ENCODE measurements around the gene FAM221B.

FAM221B gene

GRCh38 chr9:35859310-35859989, 30.9 kb upstream of the FAM221B start:
- ChIA-PET POLR2A (no interaction called here), CTCF (interaction anchor here (0.8 to 7.5 kb wide), 6 partner anchors 20 to 122 kb away, joined by 3 to 45 read pairs (median 6); partner anchors contain the start of genes FAM221B, SPAG8 and TMEM8B)
- H3K4me1 ChIP-seq (ENCODE audit: control extremely low read depth in 1 of 4, control insufficient read depth in 4 of 4, insufficient read depth in 4 of 4, low read length in 3 of 4): no peaks in the 10 kb centered on the region
- H3K27ac ChIP-seq (ENCODE audit: insufficient read depth in 1 of 2, low read depth in 1 of 2, low read length in 2 of 2, poor library complexity in 1 of 2, severe bottlenecking in 2 of 2): no peak overlapping the region
- no peak overlapping the region for H3K4me3 ChIP-seq (ENCODE audit: control insufficient read depth in 1 of 7, extremely low read depth in 1 of 7, insufficient read depth in 4 of 7, low read depth in 2 of 7, low read length in 6 of 7)
- peaks cover 0 to 94% (median 39%) of the 10 kb centered on the region in 5 experiments for H3K27me3 ChIP-seq (replicated peaks in 2 of 5; ENCODE audit: control insufficient read depth in 4 of 5, insufficient read depth in 5 of 5, low read length in 4 of 5)
- H3K9me3 ChIP-seq (ENCODE audit: control extremely low read depth in 1 of 5, control insufficient read depth in 4 of 5, insufficient read depth in 2 of 5, low read depth in 1 of 5, low read length in 4 of 5): no peaks in the 10 kb centered on the region
- peak; percentile 80 to 89 (median 85) for DNase-seq
- H3K36me3 ChIP-seq (ENCODE audit: control insufficient read depth in 4 of 4, insufficient read depth in 4 of 4, low read length in 3 of 4): no peaks in the 10 kb centered on the region
- 71% methylated on average over 16 of the region's 16 CpGs for WGBS (ENCODE audit: insufficient coverage)

- peaks cover 0 to 95% (median 39%) of the 10 kb centered on the region in 5 experiments for H3K27me3 ChIP-seq (replicated peaks in 2 of 5; ENCODE audit: control insufficient read depth in 4 of 5, insufficient read depth in 5 of 5, low read length in 4 of 5)
- CTCF ChIA-PET: interaction anchor here (0.7 to 7.5 kb wide), 10 partner anchors 13 to 69 kb away, joined by 3 to 45 read pairs (median 6); partner anchors contain the start of genes FAM221B and TMEM8B
- no peaks in the 10 kb centered on the region for H3K4me1 ChIP-seq (ENCODE audit: control extremely low read depth in 1 of 4, control insufficient read depth in 4 of 4, insufficient read depth in 4 of 4, low read length in 3 of 4)
- no peak overlapping the region for H3K4me3 ChIP-seq (ENCODE audit: control insufficient read depth in 1 of 7, extremely low read depth in 1 of 7, insufficient read depth in 4 of 7, low read depth in 2 of 7, low read length in 6 of 7)
- DNase-seq: no peak
- WGBS (ENCODE audit: insufficient coverage): 100% methylated on average over 3 of the region's 5 CpGs
- H3K36me3 ChIP-seq (ENCODE audit: control insufficient read depth in 4 of 4, insufficient read depth in 4 of 4, low read length in 3 of 4): no peaks in the 10 kb centered on the region
- H3K27ac ChIP-seq (ENCODE audit: insufficient read depth in 1 of 2, low read depth in 1 of 2, low read length in 2 of 2, poor library complexity in 1 of 2, severe bottlenecking in 2 of 2): no peak overlapping the region
- no peaks in the 10 kb centered on the region for H3K9me3 ChIP-seq (ENCODE audit: control extremely low read depth in 1 of 5, control insufficient read depth in 4 of 5, insufficient read depth in 2 of 5, low read depth in 1 of 5, low read length in 4 of 5)
- POLR2A ChIA-PET: no interaction called here
Measured at GRCh38 chr9:35858458-35858857, 29.9 kb upstream of the FAM221B start.

DNA sequence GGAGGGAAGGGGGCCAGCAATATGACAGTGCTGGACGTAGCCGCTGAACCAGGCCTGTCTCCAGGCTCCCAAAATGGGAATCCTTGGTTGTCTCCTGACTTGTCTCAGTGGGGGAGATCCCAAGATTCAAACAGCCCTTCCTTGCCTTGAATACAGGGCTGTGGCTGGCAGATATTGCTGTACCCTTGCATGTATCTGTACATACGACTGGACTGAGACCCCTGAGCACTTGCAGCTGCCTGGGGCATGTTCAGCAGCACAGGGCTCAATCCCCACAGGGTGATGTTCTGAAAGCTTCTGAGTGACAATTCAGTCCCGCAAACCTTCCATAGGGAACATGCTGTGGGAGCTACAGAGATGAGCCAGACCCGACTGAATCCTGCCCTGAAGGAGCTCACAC, 28.4 kb upstream of the FAM221B start:
- H3K4me3 ChIP-seq (ENCODE audit: control insufficient read depth in 1 of 7, extremely low read depth in 1 of 7, insufficient read depth in 4 of 7, low read depth in 2 of 7, low read length in 6 of 7): no peak overlapping the region
- no peaks in the 10 kb centered on the region for H3K36me3 ChIP-seq (ENCODE audit: control insufficient read depth in 4 of 4, insufficient read depth in 4 of 4, low read length in 3 of 4)
- 97% methylated on average over 5 of the region's 5 CpGs for WGBS (ENCODE audit: insufficient coverage)
- CTCF ChIA-PET: interaction anchor here (1.0 to 7.5 kb wide), 11 partner anchors 11 to 67 kb away, joined by 3 to 45 read pairs (median 4); partner anchors contain the start of genes FAM221B and TMEM8B
- H3K9me3 ChIP-seq (ENCODE audit: control extremely low read depth in 1 of 5, control insufficient read depth in 4 of 5, insufficient read depth in 2 of 5, low read depth in 1 of 5, low read length in 4 of 5): no peaks in the 10 kb centered on the region
- POLR2A ChIA-PET: no interaction called here
- no peak for DNase-seq
- H3K27me3 ChIP-seq (replicated peaks in 2 of 5; ENCODE audit: control insufficient read depth in 4 of 5, insufficient read depth in 5 of 5, low read length in 4 of 5): peaks cover 0 to 95% (median 39%) of the 10 kb centered on the region in 5 experiments
- no peaks in the 10 kb centered on the region for H3K4me1 ChIP-seq (ENCODE audit: control extremely low read depth in 1 of 4, control insufficient read depth in 4 of 4, insufficient read depth in 4 of 4, low read length in 3 of 4)
- H3K27ac ChIP-seq (ENCODE audit: insufficient read depth in 1 of 2, low read depth in 1 of 2, low read length in 2 of 2, poor library complexity in 1 of 2, severe bottlenecking in 2 of 2): no peak overlapping the region

DNA sequence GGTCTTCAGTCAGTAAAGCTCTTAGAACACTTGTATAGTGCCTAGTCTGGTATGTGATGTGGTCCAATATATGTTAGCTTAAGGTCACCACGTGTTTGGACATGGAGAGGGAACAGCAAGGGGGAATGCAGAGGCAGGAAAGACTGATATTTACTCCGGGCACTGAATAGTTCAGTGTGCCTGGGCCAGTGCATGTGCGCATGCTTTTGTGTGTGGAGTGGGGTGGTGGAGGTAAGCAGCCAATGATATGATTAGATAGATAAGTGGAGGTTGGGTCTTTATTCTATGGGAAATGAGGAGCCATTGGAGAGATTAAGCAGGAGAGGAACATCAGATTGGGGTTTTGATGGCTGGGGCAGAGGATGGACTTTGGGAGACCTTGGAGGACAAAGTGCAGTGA, 27.7 kb upstream of the FAM221B start:
- 97% methylated on average over 3 of the region's 3 CpGs for WGBS (ENCODE audit: insufficient coverage)
- no peaks in the 10 kb centered on the region for H3K4me1 ChIP-seq (ENCODE audit: control extremely low read depth in 1 of 4, control insufficient read depth in 4 of 4, insufficient read depth in 4 of 4, low read length in 3 of 4)
- peaks cover 0 to 95% (median 36%) of the 10 kb centered on the region in 5 experiments for H3K27me3 ChIP-seq (replicated peaks in 2 of 5; ENCODE audit: control insufficient read depth in 4 of 5, insufficient read depth in 5 of 5, low read length in 4 of 5)
- no peaks in the 10 kb centered on the region for H3K36me3 ChIP-seq (ENCODE audit: control insufficient read depth in 4 of 4, insufficient read depth in 4 of 4, low read length in 3 of 4)
- no peak overlapping the region for H3K4me3 ChIP-seq (ENCODE audit: control insufficient read depth in 1 of 7, extremely low read depth in 1 of 7, insufficient read depth in 4 of 7, low read depth in 2 of 7, low read length in 6 of 7)
- H3K27ac ChIP-seq (ENCODE audit: insufficient read depth in 1 of 2, low read depth in 1 of 2, low read length in 2 of 2, poor library complexity in 1 of 2, severe bottlenecking in 2 of 2): no peak overlapping the region
- no peak for DNase-seq
- H3K9me3 ChIP-seq (ENCODE audit: control extremely low read depth in 1 of 5, control insufficient read depth in 4 of 5, insufficient read depth in 2 of 5, low read depth in 1 of 5, low read length in 4 of 5): no peaks in the 10 kb centered on the region
- POLR2A ChIA-PET: interaction anchor here (0.6 kb wide), 1 partner anchor 11 kb away, joined by 3 read pairs; no protein-coding TSS in a partner anchor
- CTCF ChIA-PET: interaction anchor here (1.0 to 7.5 kb wide), 8 partner anchors 11 to 45 kb away, joined by 3 to 45 read pairs (median 4); partner anchors contain the start of genes FAM221B and TMEM8B

- no peaks in the 10 kb centered on the region for H3K4me1 ChIP-seq (ENCODE audit: control extremely low read depth in 1 of 4, control insufficient read depth in 4 of 4, insufficient read depth in 4 of 4, low read length in 3 of 4)
- CTCF ChIA-PET: interaction anchor here (1.2 to 7.5 kb wide), 2 partner anchors 27 to 64 kb away, joined by 3 to 45 read pairs; partner anchors contain the start of genes FAM221B and TMEM8B
- no peaks in the 10 kb centered on the region for H3K36me3 ChIP-seq (ENCODE audit: control insufficient read depth in 4 of 4, insufficient read depth in 4 of 4, low read length in 3 of 4)
- H3K27ac ChIP-seq (ENCODE audit: insufficient read depth in 1 of 2, low read depth in 1 of 2, low read length in 2 of 2, poor library complexity in 1 of 2, severe bottlenecking in 2 of 2): no peak overlapping the region
- no peak overlapping the region for H3K4me3 ChIP-seq (ENCODE audit: control insufficient read depth in 1 of 7, extremely low read depth in 1 of 7, insufficient read depth in 4 of 7, low read depth in 2 of 7, low read length in 6 of 7)
- no peak for DNase-seq
- 100% methylated on average over 1 of the region's 7 CpGs for WGBS (ENCODE audit: insufficient coverage)
- POLR2A ChIA-PET: interaction anchor here (0.8 kb wide), 1 partner anchor 18 kb away, joined by 3 read pairs; no protein-coding TSS in a partner anchor
- H3K27me3 ChIP-seq (replicated peaks in 2 of 5; ENCODE audit: control insufficient read depth in 4 of 5, insufficient read depth in 5 of 5, low read length in 4 of 5): peaks cover 0 to 86% (median 30%) of the 10 kb centered on the region in 5 experiments
- no peaks in the 10 kb centered on the region for H3K9me3 ChIP-seq (ENCODE audit: control extremely low read depth in 1 of 5, control insufficient read depth in 4 of 5, insufficient read depth in 2 of 5, low read depth in 1 of 5, low read length in 4 of 5)
Measured at GRCh38 chr9:35854091-35854762, 25.7 kb upstream of the FAM221B start.

DNA sequence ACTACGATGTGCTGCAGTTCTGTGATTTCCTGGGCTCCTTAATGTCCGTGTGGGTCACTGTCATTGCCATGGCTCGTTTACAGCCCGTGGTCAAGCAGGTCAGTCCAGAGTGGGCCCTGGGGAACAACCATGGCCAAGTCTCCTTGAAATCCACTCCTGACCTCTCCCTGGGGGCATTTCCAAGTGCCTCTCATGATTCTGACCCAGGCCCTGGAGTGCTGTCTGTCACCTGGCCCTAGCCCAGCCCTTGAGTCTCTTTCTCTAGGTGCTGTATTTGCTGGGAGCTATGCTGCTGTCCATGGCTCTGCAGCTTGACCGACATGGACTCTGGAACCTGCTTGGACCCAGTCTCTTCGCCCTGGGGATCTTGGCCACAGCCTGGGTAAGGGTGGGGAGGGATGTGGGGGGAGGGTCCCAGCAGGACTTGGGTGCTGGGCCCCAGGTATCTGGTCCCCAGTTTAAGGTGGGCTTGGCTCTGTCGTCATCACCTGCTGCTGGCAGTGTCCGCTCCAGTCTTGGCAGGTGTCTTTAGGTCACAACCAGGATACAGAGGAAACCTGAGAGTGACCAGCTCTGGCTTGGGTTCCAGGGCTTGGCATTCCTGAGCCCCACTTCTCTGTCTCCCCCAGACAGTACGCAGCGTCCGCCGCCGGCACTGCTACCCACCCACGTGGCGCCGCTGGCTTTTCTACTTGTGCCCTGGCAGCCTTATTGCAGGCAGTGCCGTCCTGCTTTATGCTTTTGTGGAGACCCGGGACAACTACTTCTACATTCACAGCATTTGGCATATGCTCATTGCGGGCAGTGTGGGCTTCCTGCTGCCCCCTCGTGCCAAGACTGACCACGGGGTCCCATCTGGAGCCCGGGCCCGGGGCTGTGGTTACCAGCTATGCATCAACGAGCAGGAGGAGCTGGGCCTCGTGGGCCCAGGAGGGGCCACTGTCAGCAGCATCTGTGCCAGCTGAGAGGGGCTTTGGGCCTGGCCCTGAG, 24.6 kb upstream of the FAM221B start:
- WGBS (ENCODE audit: insufficient coverage): 97% methylated on average over 21 of the region's 25 CpGs
- no peak for DNase-seq
- H3K27ac ChIP-seq (ENCODE audit: insufficient read depth in 1 of 2, low read depth in 1 of 2, low read length in 2 of 2, poor library complexity in 1 of 2, severe bottlenecking in 2 of 2): no peak overlapping the region
- ChIA-PET CTCF (interaction anchor here (0.7 to 1.8 kb wide), 4 partner anchors 8 to 63 kb away, joined by 3 to 5 read pairs (median 4); no protein-coding TSS in a partner anchor), POLR2A (no interaction called here)
- H3K4me1 ChIP-seq (ENCODE audit: control extremely low read depth in 1 of 4, control insufficient read depth in 4 of 4, insufficient read depth in 4 of 4, low read length in 3 of 4): no peaks in the 10 kb centered on the region
- no peaks in the 10 kb centered on the region for H3K36me3 ChIP-seq (ENCODE audit: control insufficient read depth in 4 of 4, insufficient read depth in 4 of 4, low read length in 3 of 4)
- peaks cover 0 to 83% (median 29%) of the 10 kb centered on the region in 5 experiments for H3K27me3 ChIP-seq (replicated peaks in 2 of 5; ENCODE audit: control insufficient read depth in 4 of 5, insufficient read depth in 5 of 5, low read length in 4 of 5)
- H3K4me3 ChIP-seq (ENCODE audit: control insufficient read depth in 1 of 7, extremely low read depth in 1 of 7, insufficient read depth in 4 of 7, low read depth in 2 of 7, low read length in 6 of 7): no peak overlapping the region
- no peaks in the 10 kb centered on the region for H3K9me3 ChIP-seq (ENCODE audit: control extremely low read depth in 1 of 5, control insufficient read depth in 4 of 5, insufficient read depth in 2 of 5, low read depth in 1 of 5, low read length in 4 of 5)
